Stimulated activated CD8-positive, alpha-beta memory T cell treated with anti-CD3 and anti-CD28 coated beads, Interleukin-4, amount 100 ng/mL, for 1 hour (primary cell): Measurements from ENCODE around the gene INS.
"Not testable (repeated sequence)": the region's sequence is repeated elsewhere in the genome, so short reads cannot be mapped to it uniquely, and the experiment has no call there.

Experiments
- DNase-seq, 2 donors: peaks; one replicate each; pipeline ENCODE4 v3.0.0-alpha.2; 2020; ENCODE audit warnings: low read depth in 2 of 2, low spot score in 1 of 2

Gene INS

DNA sequence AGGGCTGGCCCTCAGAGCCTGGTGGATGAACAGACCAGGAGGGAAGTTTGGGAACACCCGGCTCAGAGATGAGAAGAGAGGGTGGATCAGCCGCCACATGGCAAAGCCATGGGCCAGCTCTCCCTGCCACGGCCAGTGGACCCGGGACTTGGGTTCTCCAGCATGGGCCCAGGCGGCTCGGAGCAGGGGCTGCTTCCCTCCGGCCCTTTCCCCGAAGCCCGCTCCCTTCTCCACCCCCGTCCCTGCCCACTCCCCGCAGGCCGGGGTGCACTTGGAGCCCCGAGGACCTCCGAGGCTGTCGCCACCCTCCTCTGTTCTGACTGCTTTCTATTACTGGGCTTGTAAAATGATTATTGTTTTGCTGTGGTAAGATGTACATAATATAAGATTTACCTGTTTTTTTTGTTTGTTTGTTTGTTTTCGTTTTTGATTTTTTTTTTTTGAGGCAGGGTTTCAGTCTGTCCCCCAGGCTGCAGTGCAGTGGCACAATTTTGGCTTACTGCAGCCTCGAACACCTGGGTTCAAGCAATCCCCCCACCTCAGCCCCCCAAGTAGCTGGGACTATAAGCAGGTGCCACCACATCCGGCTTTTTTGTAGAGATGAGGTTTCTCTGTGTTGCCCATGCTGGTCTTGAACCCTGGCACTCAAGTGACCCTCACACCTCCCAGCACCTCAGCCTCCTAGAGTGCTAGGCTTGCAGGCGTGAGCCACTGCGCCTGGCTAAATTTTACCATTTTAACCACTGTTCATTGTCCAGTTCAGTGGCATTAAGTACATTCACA lies 21.9 kb upstream of the INS start:
- DNase-seq: no peak

DNA sequence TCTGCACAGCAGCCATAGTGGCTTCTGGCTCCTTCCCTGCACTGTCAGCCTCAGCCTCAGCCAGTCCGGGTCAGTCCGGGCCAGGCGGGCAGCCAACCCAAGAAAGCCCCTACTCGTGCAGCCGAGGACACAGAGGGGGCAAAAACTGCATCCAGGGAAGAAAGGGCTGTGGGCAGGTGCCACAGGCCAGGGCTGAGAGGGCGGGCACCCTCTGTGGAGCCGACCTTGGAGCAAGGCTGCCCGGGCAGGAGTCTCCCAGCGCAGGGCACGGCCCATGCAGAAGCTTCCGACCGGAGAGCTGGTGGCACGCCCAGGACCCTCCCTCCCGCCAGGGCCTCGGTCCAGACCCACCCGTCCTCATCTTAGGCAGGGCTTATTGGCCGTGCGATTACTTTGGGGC lies 21.1 kb upstream of the INS start:
- DNase-seq: no peak

DNA sequence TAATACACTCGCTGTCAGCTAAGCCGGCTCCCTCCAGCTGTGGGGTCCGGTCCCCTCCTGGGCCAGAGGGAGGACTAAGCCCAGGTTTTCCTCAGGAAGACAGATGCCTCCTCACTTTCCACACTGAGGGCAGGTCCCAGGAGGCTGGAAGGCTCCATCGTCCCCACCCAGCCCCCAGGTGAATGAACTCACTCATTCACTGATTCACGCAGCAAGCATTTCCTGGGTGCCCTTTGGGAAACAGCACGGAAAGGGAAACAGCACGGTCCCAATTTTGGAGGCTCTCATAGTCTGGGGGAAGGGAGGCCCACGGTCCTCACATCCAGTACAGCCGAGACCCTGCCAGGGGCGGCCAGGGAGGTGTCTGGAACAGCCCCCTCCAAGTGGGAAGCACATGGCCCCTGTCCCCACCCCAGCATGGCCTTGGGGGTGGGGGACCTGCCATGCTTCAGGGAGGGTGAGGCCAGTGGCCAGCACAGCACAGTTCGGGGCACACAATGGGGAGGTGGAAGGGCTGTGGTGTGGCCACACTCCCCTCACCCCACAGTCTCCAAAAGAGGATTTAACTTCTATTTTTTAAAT lies 19.9 kb upstream of the INS start:
- no peak for DNase-seq

DNA sequence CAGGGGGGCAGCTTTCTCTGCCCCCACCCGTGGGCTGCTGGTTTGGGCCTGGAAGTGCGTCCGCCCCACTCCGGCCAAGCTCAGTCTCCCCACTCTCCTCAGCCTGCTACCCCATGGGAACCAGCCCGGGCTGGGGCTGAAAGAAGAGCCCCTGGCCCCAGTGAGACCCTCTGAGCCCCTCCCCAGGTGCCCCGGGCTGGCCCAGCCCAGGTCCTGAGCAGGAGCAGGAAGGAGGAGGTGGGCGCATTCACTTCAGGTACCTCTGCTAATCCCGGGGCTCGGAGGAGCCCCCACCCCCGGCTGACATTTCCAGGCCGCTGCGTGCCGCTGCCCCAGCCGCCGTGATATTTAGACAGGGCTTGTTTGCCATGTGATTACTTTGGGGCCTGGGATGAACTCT lies 19.3 kb upstream of the INS start:
- no peak for DNase-seq

DNA sequence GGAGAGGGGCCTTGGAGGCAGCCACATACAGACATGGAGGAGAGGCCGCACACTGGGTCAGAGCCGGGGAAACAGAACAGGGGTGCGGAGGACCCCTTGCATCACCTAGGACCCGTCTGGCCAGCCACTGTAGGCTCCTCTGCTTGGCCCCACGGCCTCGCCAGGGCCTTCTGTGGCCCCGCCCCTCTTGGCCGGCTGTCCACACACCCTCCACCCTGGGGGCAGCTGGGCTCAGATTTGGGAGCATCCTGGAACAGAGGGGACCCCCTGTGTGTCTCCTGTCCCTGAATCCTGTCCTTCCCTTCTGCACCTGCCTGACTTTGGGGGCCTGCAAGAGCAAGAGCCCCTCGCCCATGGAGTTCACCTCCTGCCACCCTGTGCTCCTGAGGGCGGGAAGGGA lies 18.5 kb upstream of the INS start:
- no peak for DNase-seq

DNA sequence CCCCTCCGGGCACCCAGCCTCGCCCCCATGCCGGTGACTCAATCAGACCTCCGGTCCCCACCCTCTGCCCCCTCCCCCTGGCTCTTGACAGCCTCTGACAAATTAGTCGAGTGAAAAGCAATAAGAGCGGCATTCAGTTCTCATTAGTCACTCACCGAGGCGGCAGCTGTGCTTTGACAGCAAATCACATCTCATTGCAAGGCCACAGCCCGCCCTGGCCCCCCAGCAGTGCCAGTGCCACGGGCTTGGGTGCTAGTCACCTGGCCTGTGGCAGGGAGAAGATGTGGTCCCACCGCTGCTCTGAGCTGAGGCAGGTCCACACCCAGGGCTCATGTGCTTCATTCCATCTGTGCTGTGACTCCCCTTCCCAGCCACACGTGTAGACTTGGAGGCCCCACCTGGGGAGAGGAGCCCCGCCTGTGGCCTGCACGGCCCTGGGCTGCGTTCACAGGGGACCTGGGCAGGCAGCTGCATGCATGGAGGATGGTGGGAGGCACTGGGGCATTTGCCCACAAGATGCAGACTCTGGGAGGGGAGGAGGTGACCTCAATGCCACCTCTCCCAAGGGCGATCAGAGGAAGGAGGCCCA lies 18.0 kb upstream of the INS start:
- DNase-seq: no peak

DNA sequence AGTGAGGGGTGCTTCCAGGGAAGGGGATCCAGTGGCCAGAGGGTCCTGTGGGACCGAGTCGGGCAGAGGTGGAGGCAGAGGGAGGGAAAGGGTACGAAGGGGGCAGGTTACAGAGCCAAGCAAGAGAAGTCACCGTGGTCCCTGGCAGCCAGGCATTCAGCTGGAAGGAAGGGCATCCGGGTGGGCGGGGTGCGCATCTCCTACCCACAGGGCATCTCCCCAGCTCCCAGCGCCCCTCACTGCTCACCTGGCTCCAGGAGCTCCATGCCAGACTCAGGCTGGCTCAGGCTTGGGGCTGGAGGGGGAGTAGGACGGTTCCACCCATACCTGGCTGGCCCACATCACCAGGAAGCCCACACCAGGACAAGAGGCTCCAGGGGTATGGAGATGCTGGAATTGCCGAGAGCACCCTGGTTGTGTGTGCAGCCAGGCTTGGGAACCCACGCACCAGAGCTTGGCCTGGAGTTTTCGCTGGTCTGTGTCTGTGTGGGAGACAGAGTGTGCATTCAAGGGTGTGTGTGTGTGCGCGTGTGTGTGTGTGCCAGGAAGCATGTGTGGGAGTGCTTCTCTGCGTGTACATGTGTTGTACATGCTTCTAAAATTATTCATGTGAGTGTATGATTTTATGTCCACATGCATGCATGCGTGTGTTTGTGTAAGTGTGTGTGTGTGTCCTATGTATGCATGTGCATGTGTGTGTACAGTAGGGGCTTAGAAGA lies 17.2 kb upstream of the INS start:
- not testable (repeated sequence) for DNase-seq

DNA sequence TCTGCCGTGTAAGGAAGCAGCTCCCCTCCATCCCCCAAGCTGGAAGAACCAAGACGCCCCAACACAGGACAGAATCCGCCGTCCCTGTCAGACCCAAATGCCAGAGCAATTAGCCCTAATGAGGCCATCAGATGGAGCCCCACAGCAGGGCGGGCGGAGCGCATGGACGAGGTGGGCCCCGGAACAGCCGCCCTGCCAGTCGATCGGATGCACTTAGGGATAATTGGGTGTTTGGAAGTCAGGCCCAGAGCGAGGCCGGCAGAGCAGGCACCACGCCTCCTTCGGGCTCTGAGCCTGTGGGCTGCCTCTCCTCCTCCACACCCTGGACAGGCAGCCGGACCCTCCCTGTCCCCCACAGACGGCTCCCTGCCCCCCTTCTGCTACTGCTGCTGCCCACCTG lies 16.1 kb upstream of the INS start:
- no peak for DNase-seq

DNA sequence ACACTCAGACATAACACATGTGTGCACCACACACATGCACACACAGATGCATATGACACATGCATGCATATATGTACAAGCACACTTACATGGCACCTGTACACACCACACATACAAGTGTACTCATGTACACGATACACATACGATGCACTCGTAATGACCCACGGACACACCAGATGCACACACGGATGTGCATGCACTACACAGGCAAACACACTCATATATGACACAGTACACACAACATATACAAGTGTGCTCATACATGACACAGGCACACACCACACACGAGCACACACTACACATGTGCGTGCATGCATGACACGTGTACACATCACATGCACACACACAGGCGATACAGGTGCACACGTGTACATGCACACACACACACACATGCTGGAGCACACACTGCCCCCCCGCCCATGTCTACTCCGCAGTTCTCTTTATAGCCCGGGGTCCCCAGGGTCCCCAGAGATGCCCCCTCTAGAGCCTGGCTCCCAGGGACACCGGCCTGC lies 15.4 kb upstream of the INS start:
- DNase-seq: no peak

DNA sequence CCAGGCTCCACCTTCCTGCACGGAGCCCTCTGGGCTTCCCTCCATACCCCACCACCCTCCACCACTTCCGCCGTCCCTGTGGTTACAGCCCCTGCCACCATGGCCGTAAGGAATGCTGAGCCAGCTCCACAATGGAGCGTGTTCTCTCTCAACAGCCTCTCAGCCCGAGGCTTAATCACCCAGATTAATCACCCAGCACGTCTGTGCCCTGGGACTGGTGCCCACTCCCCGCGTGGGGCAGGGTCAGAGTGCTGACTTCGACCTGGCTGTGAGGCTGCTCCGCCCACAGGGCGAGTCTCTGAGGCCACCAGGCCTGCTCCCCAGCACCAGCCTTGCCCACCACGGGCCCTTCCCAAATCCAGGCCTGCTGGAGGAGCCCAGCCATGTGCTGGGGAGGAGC lies 14.7 kb upstream of the INS start:
- no peak for DNase-seq

DNA sequence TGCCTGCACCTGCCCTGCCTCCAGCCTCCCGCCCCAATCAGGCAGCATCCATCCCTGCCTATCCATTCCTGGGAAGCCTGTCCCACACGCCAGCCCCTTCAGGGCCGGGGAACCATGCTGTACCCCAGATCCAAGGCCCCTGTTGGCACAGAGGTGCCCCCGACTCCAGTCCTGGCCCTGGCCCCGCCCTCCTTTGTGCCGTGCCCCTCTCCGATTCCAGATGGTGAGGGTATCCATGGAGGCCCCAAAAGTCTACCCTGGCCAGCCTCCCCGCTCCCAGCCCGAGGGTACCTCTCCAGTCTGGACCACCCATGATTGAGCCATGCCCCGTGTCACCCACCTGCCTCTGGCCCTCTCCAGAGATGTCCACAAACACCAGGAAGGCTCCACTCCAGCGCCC lies 13.4 kb upstream of the INS start:
- no peak for DNase-seq

DNA sequence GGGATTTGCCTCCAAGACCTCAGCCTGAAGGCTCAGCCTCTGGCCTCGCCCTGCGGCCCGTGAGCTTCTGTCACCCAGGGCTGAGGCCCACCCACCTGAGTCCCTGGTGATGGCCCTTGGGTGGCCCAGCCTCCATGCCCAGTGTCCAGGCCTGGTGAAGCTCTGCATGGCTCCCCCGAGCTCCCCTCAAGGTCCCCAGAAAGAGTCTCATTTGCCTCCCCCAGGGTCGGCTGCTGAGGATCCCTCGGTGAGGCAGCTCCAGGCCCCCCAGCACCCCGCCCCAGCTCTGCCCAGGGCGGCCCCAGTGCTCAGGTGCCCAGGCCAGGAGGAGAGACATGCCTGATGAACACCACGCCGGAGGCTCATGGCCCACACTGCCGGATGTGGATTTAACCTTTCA lies 12.8 kb upstream of the INS start:
- DNase-seq: no peak

DNA sequence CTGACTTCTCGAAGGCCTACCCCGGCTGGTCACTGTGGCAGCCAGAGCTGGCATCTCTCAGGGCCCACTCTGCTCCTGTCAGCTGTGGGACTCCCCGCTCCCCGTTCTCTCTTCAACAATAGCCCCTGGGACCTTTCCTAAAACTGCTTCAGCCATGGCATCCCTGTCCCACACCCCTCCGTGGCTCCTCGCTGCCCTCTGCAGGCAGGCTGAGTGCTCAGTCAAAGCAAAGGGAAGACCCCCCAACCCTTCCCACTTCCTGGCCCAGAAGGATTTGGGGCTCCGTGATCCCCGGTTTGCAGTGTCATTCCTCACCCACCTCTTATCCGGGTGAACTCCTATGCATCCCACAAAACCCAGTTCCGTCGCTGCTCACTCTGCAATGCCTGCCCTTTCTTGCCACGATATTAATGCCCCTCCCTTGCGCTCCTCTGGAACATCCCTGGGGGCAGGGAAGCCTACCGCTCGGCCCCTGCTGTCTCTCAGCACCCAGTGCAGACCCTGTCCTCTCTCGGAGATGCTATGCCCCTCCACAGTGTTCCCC lies 12.2 kb upstream of the INS start:
- DNase-seq: no peak

DNA sequence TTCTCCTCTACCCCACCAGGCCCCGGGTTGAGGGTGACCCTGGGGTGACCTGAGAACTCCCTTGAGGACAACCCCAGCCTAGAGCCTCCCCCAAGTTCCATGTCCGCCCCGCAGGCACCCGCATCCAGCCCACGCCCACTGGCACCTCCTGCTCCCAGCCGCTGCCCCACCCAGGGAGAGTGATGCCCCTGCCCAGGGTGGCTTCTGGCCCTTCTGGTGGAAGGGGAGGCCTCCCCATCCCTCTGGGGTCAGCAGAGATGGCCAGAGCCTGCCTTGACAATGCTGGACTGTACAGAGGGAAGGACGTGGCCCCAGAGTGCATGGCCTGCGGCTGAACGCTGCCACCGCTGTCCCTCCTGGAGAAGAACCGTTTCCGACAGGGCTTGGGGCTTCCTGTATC lies 11.7 kb upstream of the INS start:
- DNase-seq: no peak

DNA sequence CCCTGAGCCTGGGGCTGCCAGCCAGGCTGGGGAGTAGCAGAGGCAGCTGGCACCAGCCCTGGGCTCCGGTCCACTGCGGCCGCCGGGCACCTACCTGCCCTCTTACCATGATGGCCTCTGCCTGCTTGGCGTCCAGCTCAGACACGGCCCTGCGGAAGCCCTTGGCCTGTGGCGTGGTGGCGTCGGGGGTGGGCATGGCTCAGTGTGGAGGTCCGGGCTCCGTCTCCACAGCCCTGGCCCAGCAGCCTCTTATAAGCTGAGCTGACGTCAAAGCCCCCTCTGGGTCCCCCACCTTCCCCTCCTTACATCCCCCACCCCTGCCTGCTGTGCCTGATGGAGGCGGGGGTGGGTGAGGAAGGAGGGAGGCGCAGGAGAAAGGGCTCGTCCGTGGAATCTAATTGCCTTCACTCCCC lies 10.6 kb upstream of the INS start, which contains the start of gene TH:
Gene TH (minus strand): TSS at position 225 of the 413 bp plus-strand sequence. CDS start 29 bp downstream, at position 196.
- no peak for DNase-seq

DNA sequence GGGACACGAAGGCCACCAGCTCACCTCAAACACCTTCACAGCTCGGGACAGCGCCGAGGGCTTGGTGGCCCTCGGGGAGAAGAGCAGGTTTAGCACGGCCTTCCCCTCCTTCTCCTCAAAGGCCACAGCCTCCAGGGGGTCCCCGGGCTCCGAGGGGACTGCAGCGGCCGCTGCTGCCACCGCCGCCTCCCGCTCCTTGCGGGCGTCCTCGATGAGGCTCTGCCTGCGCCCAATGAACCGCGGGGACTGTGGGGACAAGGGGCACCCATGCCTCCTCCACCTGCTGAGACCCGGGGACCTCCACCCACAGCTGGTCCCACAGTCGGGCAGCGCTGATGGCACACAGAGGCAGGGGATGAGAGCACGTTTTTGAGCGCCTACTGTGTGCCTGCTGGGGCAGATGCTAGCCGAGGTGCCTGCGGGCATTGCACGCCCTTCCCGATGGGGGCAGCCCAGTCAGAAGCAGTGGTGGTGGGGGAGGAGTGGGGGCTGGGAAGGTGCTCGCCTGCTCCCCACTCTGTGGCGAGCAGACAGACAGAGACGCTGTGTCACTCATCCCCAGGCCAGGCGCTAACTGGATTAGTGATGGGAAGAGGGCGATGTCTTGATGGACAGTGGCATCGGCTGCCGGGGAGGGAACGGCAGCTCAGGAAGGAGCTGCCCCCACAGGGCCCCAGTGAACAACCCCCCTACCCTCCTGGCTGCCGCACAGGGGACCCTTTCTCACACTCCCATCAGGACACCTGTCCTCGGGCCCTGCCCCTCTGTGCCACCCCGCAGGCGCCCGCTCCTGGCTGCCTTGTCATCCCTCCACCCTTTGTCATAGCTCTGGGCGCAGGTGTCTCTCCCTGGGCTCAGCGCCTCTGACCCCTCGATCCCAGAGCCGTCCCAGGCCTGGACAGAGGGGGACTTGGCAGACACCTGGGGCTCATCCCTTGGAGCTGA lies 8.9 kb upstream of the INS start:
- DNase-seq: no peak

DNA sequence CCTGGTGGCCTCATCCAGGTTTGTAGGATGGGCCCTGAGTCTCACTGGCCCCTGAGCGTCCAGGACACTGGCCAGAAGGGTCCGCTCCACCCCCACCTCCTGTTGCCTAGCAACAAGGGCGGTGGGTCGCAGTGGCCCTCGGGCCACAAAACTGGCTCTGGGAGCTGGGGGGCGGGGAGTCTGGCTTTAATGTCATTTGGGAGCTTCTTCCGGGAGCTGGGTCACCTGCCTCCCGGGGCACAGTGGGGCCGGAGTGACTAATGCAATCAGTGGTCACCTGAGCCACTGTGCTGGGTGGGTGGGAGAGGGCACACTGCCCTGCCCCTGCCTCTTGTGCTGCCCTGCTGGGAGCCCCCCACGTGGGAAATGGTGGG lies 8.0 kb upstream of the INS start:
- DNase-seq: no peak

DNA sequence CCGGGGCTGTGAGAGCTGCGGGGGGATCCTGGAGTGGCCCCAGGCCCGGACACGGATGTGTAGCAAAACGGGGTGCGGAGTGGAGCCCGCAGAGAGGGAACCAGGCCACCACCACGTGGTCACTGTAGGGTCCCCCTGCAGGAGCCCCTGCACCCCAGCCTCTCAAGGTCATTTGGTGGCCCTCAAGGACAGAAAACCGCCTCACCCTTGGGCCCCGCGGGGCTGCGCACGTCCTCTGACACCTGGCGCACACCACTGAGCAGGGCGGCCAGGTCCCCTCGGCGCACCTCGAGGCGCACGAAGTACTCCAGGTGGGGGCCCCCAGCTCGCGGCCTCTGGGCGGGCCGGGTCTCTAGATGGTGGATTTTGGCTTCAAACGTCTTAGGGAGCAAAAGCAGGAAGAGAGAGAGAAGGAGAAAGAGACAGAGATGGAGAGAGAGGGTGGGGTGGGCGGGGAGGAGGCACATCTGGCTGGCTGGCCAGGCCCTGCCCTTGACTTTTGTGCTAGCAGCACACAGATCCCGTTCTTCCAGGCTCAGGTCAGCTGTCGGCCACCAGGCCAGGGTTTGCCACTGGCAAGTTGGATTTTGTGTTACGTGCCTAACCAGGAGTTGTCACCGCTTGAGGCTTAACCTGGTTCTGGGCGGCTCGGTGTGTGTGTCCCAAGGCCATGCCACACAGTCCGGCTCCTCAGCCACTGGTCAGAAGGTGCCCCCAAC lies 7.4 kb upstream of the INS start:
- DNase-seq: no peak

DNA sequence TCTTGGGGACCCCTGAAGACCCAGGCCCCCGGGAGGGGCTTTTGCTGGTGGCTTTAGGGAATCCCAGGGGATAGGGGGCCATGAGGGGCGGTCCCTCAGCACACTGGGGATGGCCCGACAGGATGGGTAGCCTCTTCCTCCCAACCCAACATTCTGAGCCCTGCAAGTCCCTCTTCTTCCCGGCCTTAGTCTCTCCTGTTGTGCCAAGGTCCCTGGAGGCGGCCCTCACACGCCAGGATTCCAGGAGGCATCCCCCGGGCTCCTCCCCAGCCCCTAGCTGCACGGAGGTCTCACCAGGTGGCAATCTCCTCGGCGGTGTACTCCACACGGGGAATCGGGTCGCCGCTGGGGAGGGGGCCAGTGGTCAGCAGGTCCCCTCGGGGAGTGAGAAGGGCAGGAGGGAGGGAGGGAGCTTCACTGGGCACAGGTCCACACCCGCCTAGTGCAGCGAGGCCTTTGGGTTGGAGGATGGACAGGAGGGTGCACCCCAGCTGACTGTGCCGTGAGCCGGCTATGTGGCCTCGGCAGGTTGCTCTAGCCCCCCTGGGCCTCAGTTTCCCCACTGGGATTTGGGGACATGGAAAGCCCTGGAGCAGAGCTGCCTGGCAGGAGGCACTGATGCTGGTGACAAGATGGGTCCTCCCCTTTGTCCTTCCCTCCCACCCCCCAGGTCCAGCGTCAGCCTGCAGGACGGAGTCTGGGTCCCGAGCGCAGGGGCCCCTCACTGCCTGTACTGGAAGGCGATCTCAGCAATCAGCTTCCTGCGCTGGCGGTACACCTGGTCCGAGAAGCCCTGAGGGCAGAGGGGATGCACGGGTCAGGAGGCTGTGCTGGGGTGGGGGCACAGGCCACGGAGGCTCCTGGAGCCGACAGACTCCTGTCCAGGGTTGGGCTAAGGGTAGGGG lies 6.4 kb upstream of the INS start:
- DNase-seq: no peak
